Endodermal cell (in vitro differentiated cells): Measurements from ENCODE around the gene ZBTB7C. TPM values are rescaled to one million over a fixed set of nuclear protein-coding genes. Genes with fewer than 3 reads are reported as not detected.
A peak's percentile ranks its signal among the peaks of the same experiment; 100 is the strongest.

Experiments used
- DNase-seq: peaks from one replicate; pipeline ENCODE4 v3.0.0-alpha.2; 2017
- H3K27ac ChIP-seq: 2 replicates; pipeline ENCODE4 v1.5.1; 2013; ENCODE audit warnings: mild to moderate bottlenecking, low read depth, low read length, moderate library complexity
- H3K27me3 ChIP-seq: 2 replicates; pipeline ENCODE4 v1.6.1; 2013; ENCODE audit warnings: mild to moderate bottlenecking, low read length, moderate library complexity; ENCODE audit not compliant: insufficient read depth, control insufficient read depth, poor library complexity, severe bottlenecking
- H3K36me3 ChIP-seq: 2 replicates; pipeline ENCODE4 v1.7.0; 2013; ENCODE audit warnings: mild to moderate bottlenecking, low read length, moderate library complexity; ENCODE audit not compliant: control insufficient read depth, insufficient read depth
- H3K4me1 ChIP-seq: one replicate; pipeline ENCODE4 v1.7.0; 2013; ENCODE audit warnings: low read length; ENCODE audit not compliant: control insufficient read depth, insufficient read depth
- H3K4me3 ChIP-seq: 2 replicates; pipeline ENCODE4 v1.5.1; 2013; ENCODE audit warnings: mild to moderate bottlenecking, low read length, moderate library complexity
- H3K9ac ChIP-seq: 2 replicates; pipeline ENCODE4 v1.6.1; 2013; ENCODE audit warnings: mild to moderate bottlenecking, low read length, moderate library complexity; ENCODE audit not compliant: poor library complexity, severe bottlenecking; ENCODE audit errors: extremely low read depth
- H3K9me3 ChIP-seq: 2 replicates; pipeline ENCODE4 v1.6.1; 2013; ENCODE audit warnings: mild to moderate bottlenecking, low read length, moderate library complexity; ENCODE audit not compliant: control insufficient read depth
- H3K27ac Mint-ChIP-seq: 2 replicates; pipeline ENCODE4 v1.8.0; 2020; ENCODE audit warnings: mixed read lengths
- H3K27me3 Mint-ChIP-seq: 2 replicates; pipeline ENCODE4 v1.8.0; 2021; ENCODE audit warnings: mild to moderate bottlenecking, mixed read lengths; ENCODE audit not compliant: insufficient read depth
- H3K36me3 Mint-ChIP-seq: 2 replicates; pipeline ENCODE4 v1.8.0; 2020; ENCODE audit warnings: low read depth, mixed read lengths
- H3K4me1 Mint-ChIP-seq: 2 replicates; pipeline ENCODE4 v1.8.0; 2020; ENCODE audit warnings: mixed read lengths
- H3K4me3 Mint-ChIP-seq: 2 replicates; pipeline ENCODE4 v1.8.0; 2020; ENCODE audit warnings: mild to moderate bottlenecking, moderate library complexity, mixed read lengths
- H3K9me3 Mint-ChIP-seq: 2 replicates; pipeline ENCODE4 v1.8.0; 2020; ENCODE audit warnings: mild to moderate bottlenecking, mixed read lengths
- WGBS, 2 experiments: methylation state at CpG; one replicate each; pipeline versions ENCODE4 v1.1.5 to v1.1.7; 2013; ENCODE audit warnings: missing lambda C conversion rate in 2 of 2, mixed read lengths in 1 of 2; ENCODE audit not compliant: insufficient coverage in 1 of 2, insufficient read length in 1 of 2; 5-methylcytosine and 5-hydroxymethylcytosine counted together
- total RNA-seq, 2 donors: library from RNA; stranded (reverse); fragmentation: NEBNext Ultra II Directional in 1 of 2; extraction: Animal tissue kit (Norgen Biotek cat#: 25700) in 1 of 2; gene quantifications; 2 replicates in 1 of 2; 3 replicates in 1 of 2; pipeline ENCODE4 v1.2.1, GENCODE V29; 2021
- TF ChIP-seq, protein P1 (sequence below): fragments of 200-600 bp; sonication (generic); conservative IDR thresholded peaks from 2 replicates; pipeline ENCODE4 v1.5.0; 2021; ENCODE audit warnings: antibody characterized with exemption, mild to moderate bottlenecking

ZBTB7C gene
- total RNA-seq, 2 donors from 2014 or later = 0.31 to 0.62 TPM

DNA sequence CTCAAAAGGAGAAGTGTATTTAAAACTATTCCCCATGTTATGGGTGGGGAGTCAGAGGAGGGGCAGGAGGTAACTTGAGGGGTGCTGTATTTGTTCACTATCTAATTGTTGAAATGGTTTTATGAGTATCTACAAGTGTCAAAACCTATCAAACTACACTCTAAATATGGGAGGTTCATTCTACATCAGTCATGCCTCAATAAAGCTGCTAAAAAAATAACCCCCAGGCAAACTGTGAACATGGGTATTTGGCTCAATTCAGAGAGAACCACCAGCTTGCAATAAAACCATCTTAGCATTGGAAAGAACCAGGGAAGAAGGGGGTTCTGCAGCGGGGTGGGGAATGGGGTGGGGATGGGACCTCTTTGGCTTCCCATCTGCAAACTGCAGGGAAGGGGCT, 302.7 kb downstream of the ZBTB7C start:
- no peaks in the 10 kb centered on the region for H3K27me3 ChIP-seq
- Mint-ChIP-seq H3K27ac (no peak overlapping the region), H3K4me3 (no peak overlapping the region), H3K27me3 (peaks cover 3% of the 10 kb centered on the region), H3K36me3 (no peaks in the 10 kb centered on the region), H3K9me3 (no peaks in the 10 kb centered on the region), H3K4me1 (peaks cover 1% of the 10 kb centered on the region)
- TF ChIP-seq, protein P1, sequence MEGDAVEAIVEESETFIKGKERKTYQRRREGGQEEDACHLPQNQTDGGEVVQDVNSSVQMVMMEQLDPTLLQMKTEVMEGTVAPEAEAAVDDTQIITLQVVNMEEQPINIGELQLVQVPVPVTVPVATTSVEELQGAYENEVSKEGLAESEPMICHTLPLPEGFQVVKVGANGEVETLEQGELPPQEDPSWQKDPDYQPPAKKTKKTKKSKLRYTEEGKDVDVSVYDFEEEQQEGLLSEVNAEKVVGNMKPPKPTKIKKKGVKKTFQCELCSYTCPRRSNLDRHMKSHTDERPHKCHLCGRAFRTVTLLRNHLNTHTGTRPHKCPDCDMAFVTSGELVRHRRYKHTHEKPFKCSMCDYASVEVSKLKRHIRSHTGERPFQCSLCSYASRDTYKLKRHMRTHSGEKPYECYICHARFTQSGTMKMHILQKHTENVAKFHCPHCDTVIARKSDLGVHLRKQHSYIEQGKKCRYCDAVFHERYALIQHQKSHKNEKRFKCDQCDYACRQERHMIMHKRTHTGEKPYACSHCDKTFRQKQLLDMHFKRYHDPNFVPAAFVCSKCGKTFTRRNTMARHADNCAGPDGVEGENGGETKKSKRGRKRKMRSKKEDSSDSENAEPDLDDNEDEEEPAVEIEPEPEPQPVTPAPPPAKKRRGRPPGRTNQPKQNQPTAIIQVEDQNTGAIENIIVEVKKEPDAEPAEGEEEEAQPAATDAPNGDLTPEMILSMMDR = no peak
- no peaks in the 10 kb centered on the region for H3K36me3 ChIP-seq
- no peak for DNase-seq
- H3K27ac ChIP-seq = no peak overlapping the region
- H3K4me1 ChIP-seq = no peaks in the 10 kb centered on the region
- no peak overlapping the region for H3K9ac ChIP-seq
- 54% methylated on average over 1 of the region's 1 CpG; no CpG with 5 or more reads in 1 of the 2 experiments for WGBS, 2 experiments
- H3K4me3 ChIP-seq = no peak overlapping the region
- H3K9me3 ChIP-seq = no peaks in the 10 kb centered on the region

DNA sequence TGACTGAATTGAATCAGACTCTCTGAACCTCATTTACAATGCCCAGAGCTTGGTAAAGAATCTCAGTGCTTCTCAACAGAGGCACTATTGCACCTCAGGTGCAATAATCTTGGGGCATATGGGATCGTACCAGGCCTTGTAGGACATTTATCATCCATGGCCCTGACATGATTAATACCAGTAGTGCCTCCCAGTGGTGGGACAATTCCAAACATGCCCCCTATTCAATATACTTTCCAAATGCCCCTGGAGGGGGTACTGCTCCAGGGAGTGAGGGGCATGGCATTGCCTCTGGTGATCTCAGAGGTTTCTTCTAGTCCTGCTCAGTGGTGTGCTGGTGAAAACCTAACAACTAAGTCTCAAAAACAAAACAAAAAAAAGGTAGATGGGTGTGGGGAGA, 303.9 kb downstream of the ZBTB7C start:
- no peak overlapping the region for H3K27ac Mint-ChIP-seq
- no peak overlapping the region for H3K27ac ChIP-seq
- no peaks in the 10 kb centered on the region for H3K9me3 ChIP-seq
- no peak for DNase-seq
- no peaks in the 10 kb centered on the region for H3K9me3 Mint-ChIP-seq
- no peaks in the 10 kb centered on the region for H3K27me3 ChIP-seq
- H3K4me1 ChIP-seq = no peaks in the 10 kb centered on the region
- H3K36me3 ChIP-seq = no peaks in the 10 kb centered on the region
- no peak overlapping the region for H3K4me3 ChIP-seq
- peaks cover 5% of the 10 kb centered on the region for H3K4me1 Mint-ChIP-seq
- H3K36me3 Mint-ChIP-seq = no peaks in the 10 kb centered on the region
- H3K27me3 Mint-ChIP-seq = peaks cover 3% of the 10 kb centered on the region
- WGBS, 2 experiments = 86 to 100% methylated on average over 1 of the region's 1 CpG
- H3K4me3 Mint-ChIP-seq = no peak overlapping the region
- no peak overlapping the region for H3K9ac ChIP-seq
- TF ChIP-seq, protein P1 = peak; percentile 62

DNA sequence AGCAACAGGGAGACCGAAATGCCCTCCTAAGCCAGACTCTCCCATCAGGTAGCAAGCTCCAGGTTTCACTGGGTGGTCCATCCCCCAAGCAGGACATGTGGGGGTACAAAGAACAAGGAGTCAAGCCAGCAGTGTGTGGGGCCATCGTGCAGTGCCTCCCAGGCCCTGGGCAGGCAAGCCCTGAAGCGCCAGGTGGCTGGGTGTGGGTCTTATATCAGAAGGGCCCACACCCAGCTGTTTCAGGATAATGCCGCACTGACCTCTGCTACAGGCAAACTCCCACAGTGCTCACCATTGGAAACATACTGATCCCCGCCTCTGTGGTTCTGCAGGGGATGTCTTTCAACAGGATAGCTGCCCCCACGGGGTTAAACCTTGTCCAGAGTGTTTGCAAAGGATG, 304.5 kb downstream of the ZBTB7C start:
- Histone ChIP-seq H3K4me3 (no peak overlapping the region), H3K4me1 (no peaks in the 10 kb centered on the region), H3K36me3 (no peaks in the 10 kb centered on the region), H3K27ac (no peak overlapping the region), H3K27me3 (no peaks in the 10 kb centered on the region), H3K9me3 (no peaks in the 10 kb centered on the region), H3K9ac (no peak overlapping the region)
- H3K4me3 Mint-ChIP-seq = no peak overlapping the region
- no peaks in the 10 kb centered on the region for H3K36me3 Mint-ChIP-seq
- WGBS, 2 experiments = 69 to 73% methylated on average over 5 to 6 of the region's 6 CpGs
- H3K27ac Mint-ChIP-seq = no peak overlapping the region
- H3K4me1 Mint-ChIP-seq = peaks cover 5% of the 10 kb centered on the region
- TF ChIP-seq, protein P1 = no peak
- H3K9me3 Mint-ChIP-seq = no peaks in the 10 kb centered on the region
- H3K27me3 Mint-ChIP-seq = peaks cover 3% of the 10 kb centered on the region
- no peak for DNase-seq
